GM21786 (cell line): ENCODE results near the gene SPATA13.

ENCODE experiments used
- ATAC-seq: cut with Tn5 transposase; IDR thresholded peaks from one replicate; pipeline ENCODE4 v1.9.1; 2021; ENCODE audit not compliant: unreplicated experiment

SPATA13 gene

DNA sequence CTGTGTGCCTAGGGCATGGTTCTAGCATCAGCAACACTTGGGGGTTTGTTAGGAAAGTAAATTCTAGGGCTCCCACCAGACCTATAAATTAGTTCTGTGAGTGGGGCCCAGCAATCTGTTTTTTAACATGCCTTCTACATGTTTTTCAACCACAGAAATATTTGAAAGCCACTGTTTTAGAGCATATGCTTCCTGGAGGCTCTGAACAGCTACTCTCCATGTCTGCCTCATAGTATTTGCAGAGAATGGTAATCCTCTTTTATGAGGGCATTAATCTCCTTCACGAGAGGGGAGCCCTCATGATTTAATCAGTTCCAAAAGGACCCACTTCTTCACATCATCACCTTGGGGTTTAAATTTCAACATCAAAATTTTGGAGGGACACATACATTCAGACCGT, 6.0 kb downstream of the SPATA13 start:
- no peak for ATAC-seq

DNA sequence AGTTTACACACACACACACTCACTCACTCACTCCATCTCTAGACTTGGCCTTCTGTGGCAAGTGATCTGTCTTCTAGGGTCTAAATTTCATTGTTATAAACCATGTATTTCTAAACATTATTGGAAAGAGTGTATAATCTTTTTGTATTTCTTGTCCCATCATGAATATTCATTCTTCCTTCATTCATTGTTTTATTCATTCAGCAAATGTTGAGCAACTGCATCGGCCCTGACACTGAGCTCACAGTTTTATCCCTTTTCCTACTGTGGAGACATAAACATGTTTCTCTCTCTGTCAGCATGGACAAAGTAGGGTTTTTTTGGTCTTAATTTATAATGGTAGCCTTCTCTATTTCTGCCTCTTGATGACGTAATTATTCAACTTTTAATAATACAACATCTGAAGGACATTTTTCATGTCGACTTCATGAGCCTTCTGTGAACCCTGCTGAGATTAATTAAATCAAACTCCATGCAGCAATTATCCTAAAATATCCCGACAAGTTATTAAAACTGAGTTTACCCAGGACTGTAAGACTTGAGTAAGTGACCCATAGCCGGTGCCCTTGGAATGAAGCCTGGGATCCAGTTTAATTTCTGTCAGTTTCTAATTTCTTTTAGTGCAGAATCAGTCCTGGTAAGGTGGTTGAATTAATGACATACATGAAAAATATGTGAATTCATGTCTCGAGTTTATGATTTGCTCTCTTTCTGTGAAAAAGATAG, 7.3 kb downstream of the SPATA13 start:
- no peak for ATAC-seq

DNA sequence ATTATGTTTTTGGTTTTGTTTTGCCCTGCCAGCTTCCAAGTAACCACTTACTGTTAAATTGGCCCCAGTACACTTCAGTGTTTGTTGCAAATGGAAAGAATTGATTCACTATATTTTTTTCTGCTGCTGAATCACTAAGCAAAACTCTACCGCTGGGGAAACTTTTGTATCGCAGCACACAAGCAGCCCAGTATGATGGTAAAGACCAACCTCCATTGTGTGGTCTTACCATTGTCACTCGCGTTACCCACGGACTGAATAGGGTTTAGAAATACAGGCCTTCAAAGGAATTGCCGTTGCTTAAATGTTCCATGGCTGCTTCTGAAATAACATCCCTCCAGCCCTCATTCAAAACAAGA, 7.9 kb downstream of the SPATA13 start:
- no peak for ATAC-seq

DNA sequence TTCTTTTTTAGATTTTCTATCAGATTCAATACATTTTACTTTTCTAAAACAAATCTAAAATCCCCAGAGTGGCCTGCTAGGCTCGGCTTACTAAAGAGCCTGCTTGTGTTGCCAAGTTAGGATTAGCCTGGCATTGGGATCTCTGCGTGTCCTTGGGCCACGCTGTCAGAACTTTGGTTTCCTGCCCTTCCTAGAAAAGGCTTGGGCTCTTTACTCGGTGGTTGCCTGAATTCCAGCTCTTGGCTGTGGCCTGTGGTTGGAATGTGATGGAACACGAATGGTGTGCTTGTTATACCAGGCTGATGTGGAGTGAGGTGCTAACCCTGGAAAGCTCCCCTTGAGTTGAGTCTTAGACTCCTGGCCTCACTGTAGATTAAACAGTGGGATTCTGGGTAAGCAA, 8.5 kb downstream of the SPATA13 start:
- ATAC-seq: no peak

DNA sequence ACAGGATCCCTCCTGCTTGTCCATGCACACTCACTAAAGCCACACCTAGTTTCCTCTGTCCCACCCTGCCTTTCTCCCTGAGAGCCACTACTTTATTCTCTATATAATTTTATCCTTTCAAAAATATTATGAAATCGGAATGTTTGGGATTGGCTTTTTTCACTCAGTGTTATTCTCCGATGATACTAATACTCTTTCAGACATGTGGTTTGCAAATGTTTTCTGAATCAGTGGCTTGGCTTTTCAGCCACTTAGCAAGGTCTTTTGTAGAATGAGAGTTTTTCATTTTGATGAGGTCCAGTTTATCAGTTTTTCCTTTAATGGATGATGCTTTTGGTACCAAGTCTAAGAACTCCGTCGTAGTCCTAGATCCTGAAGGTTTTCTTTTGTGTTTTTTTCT, 11.6 kb downstream of the SPATA13 start:
- ATAC-seq: no peak

DNA sequence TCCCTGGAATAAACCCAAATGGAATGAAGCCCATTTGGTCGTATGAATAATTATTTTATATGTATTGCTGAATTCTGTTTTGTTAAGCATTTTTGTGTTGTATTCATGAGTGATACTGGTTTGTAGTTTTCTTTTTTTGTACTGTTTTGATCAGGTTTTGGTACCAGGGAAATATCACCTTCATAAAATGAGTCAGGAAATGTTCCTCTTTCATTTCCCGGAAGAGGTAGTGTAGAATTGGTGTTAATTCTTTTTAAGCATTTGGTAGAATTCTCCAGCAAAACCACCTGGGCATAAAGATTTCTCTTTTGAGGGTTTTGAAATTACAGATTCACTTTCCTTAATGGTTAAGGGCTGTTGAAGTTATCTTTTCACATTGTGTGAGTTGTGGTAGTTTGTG, 13.3 kb downstream of the SPATA13 start:
- no peak for ATAC-seq

DNA sequence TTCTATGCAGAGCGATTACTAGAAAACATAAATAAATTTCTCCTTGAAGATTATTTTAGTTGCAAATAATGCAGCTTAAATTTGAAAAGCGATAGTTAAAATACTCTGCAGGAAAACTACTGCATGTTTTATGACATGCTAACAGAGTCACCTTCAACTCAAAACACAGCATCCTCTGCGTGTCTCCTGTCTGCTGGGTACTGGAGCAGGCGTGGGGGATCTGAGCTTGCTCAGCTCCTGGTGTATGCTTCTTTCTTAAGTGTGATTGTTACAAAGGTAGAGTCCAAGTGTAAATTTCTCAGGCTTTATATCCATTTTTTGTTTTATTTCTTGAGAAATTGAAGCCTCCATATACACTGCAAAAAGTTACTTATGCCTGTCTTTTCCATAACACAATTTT, 15.3 kb downstream of the SPATA13 start:
- ATAC-seq: no peak

DNA sequence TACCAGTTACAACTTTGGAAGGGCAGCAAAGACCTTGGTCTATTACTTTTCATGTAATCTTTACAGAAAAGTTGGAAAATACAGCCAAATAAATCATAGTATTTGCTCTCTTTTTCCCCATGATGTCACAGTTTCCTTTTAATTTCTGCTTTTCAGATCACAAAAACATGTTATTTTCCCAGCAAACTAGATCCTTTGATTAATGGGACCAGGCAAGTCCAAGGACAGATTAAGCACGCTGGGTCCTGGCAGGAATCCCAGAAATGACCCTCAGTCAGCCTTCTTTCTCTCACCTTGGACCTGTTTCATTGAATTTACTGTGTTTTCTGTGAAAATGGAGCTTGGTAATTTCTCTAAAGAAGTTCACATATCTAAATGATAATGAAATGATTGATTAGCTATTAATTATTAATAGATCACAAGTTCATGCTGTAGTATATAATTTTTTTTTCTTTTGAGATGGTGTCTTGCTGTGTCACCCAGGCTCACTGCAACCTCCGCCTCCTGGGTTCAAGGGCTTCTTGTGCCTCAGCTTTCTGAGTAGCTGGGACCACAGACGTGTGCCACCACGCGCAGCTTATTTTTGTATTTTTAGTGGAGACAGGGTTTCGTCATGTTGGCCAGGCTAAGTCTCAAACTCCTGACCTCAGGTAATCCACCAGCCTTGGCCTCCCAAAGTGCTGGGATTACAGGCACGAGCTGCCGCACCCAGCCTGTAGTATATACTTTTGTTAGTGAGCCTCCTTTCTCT, 16.0 kb downstream of the SPATA13 start:
- ATAC-seq: no peak

DNA sequence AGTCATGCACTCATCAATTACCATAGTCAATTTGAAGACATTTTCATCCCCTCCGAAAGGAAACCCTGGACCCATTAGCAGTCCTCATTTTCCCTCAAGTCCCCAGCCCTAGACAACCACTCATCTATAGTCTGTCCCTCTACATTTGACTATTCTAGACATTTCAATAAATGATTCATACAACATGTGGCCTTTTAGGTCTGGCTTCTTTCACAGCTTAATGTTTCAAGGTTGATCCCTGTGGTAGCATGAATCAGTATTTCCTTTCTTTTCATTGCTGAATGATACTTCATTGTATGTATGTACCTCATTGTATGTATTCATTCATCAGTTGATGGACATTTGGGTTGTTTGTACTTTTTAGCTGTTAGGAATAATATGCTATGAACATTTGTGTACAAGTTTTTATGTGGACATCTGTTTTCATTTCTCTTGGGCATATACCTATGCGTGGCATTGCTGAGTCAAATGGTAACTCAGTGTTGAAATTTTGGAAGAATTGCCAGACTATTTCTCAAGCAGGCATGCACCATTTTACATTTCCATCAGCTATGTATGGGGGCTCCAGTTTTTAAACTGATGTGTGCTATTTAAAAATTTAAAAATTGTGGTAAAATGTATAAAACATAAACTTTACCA, 18.4 kb downstream of the SPATA13 start:
- no peak for ATAC-seq

DNA sequence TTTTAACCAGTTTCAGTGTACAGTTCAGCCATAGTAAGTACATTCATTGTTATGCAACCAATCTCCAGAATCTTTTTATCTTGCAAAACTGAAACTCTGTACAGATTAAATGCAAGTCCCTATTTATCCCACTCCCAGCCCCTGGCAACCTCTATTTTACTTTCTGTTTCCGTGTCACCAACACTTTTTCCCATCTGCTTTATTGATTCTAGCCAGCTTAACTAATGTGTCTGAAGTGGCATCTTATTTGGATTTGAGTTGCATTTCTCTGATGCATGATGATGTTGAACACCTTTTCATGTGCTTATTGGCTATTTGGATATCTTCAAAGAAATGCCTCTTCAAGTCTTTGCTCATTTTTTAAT, 18.9 kb downstream of the SPATA13 start:
- no peak for ATAC-seq

DNA sequence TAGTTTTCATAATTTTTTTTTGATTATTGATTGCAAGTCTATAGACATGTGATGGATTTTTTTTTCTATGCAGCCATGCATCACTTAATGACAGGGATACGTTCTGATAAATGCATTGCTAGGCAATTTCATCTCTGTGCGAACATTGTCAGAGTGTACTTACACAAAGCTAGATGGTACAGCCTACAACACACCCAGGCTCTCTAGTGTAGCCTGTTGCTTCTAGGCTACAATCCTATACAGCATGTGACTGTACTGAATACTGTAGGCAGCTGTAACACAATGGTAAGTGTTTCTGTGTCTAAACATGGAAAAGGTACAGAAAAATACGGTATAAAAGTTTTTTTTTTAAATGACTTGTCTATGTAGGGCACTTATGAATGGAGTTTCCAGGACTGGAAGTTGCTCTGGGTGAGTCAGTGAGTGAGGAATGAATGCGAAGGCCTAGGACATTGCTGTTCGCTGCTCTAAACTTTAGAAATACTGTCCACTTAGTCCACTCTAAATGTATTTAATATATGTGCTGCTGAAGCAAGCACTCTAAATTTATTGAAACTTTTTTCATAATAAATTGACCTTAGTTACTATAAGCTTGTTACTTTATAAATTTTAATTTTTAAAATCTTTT, 20.3 kb downstream of the SPATA13 start:
- ATAC-seq: no peak

DNA sequence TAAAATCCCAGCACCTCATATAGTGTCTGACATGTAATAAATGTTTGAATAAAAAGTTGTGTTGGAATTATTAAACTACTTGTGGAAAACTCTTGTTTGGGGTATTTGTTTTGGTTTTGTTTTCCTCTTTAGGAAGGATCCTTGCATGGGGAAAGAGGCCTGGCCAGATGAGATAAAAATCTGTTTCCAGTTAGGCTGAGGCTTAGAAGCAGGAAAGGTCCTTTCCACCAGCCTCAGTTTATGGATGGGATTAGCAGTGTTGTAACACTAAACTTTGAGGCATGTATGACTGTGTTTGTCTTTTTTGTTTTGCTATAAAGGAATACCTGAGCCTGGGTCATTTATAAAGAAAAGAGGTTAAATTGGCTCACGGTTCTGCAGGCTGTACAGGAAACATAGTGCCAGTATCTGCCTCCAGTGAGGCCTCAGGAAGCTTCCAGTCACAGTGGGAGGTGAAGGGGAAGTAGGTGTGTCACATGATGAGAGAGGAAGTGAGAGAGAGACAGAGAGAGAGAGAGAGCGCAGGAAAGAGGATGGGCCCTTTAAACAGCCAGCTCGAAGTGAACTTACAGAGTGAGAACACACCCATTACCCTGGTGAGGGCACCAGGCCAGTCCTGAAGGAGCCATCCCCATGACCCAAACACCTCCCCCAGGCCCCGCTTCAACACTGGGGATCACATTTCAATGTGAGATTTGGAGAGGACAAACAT, 21.6 kb downstream of the SPATA13 start:
- ATAC-seq: no peak

DNA sequence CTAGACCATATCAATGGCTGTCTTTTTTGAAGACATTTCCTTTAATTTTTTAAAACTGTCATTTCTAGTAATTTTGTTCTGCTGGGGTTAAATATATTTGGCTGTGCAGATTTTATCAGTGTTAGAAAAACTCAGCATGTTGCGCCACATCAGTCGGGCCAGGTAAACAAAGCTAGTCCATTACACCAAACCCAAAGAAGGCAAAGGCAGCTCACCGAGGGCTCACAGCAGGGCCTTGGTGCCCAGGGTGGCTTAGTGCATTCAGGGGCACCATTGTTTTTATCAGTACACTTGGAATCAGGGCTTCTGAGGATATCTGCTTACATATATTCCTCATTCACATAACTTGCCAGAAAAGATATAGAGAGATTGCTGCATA, 22.2 kb downstream of the SPATA13 start:
- ATAC-seq: no peak

DNA sequence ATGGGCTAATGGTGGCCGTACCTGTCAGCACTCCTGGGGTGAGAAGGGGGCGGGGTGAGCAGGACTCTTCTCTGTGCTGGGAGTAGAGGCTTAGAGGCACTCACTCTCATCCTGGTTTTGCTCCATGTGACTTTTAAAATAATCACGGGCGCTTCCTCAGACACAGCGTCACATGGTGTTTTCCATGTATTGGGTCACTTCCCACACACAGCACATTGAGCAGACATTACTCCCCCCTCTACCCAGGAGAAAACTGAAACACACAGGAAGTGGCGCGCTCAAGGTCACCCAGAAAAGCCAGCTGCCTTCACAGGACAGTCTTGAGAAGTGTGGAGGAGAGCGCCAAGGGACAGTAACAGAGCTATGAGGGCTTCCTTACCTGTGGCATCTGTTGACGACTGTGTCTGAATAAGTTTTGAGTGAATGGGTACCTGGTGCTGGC, 23.2 kb downstream of the SPATA13 start:
- ATAC-seq: no peak

DNA sequence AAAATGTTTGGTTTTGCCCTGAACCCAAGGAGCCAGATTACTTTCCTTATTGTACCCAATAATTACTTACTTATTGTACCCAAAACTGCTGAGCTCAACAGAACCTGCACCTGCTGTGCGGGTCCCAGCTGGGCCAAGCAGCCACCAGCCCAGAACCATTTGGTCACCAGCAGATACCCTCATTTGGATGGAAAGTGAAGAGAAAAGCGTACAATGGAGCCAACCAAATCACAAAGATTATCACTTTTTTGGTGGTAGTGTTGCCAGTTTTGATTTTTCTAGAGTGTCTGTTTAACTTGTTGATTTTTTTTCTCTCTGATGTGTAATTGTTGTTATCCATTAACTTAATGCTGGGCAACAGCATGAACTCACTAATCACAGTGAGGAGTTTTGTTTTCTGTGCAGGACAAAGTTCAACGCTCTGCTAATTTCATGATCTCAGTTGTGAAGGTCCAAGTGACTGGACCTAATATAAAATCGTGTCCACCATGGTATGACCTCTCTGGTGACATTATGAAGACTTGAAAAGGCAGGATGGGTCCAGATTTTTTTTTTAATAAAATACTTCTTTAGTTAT, 23.8 kb downstream of the SPATA13 start:
- no peak for ATAC-seq

DNA sequence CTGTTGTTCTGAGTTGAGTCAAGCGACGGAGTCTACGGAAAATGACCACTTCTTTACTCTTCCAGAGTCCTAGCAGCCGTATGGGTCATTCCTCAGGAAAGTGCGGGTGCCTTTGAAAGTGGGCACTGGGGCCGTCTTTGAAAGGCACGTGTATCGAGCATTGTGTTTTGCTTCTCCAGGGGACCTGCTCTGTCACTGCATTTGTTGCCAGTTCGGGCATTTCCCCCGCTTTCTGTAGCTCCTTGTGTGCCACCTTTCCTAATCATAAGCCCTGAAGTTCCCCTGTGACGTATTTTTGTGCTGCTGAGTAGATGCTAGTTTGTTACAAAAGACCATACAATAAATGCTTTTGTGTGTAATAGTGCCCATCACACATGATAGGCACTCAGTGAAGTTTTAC, 24.4 kb downstream of the SPATA13 start:
- ATAC-seq: no peak

DNA sequence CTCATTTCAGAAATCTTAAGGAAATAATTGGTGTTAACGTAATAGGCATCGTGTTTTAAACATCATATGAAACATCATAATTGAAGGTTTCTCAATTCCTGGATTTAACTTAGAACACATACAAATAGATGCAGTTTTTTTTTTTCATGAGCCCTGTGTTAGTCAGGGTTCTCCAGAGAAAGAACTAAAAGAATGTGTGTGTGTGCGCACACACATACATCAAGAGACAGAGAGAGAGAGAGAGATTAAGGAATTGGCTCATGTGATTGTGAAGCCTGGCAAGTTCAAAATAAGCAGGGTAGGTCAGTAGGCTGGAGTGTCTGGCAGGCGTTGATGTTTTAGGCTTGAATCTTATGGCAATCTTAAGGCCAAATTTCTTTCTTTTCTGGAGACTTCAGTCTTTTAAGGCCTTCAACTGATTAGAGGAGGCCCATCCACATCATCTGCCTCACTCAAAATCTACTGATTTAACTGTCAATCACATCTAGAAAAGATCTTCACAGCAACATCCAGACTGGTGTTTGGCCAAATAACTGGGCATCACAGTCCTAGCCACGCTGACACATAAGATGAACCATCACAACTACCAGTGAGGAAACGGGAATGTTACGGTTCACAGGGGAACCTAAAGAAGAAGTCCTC, 25.2 kb downstream of the SPATA13 start:
- no peak for ATAC-seq

DNA sequence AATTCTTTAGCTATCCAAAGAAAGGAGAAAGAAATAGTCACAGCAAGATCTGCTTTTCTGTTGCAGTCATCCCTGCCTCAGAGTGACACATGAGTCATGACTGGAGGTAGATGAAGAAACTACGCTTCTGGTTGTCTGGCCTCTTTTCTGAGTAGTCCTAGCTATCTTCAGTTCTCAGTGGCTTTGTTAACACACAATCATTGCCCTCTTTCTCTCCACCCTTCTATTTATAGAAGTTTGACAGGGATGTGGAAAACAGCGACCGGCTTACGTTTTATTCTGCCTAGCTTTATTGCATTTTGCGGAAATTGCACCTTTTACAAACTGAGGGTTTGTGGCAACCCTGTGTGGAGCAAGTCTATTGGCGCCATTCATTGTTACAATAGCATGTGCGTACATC, 26.7 kb downstream of the SPATA13 start:
- ATAC-seq: no peak

DNA sequence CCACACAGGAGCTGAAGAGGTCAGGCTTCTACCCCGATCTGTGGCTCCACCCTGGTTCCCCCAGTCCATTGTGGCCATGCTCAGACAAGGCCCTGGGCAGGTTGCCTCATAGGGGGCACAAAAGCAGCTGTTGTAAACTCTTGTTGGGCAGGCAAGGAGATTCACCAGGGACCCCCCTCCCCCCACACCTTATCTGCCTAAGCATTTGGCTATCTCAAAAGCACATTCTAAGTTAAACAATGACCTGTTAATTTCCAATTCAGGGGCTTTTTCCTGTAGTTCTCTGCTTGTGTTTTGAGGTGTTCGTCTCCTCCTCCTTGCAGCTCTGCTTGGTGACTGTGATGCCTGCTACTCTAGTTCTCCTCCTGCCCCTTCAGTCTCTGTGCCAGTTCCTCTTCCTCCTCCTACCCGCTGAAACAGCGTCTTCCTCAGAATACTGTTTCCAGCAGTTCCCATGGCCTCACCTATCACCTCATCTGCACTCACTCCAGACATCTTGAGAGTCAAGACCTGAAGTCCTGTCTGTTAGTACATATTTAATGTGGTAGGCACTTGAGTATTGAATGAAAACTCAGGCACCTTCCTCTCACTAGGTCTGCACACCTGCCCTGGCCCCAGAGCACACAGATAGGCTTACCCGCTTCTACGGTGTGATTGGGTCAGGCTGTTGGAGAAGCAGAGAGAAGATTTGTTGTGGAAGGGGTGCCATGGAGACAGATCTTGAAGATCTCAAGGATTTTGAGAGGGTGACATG, 31.7 kb downstream of the SPATA13 start:
- no peak for ATAC-seq

DNA sequence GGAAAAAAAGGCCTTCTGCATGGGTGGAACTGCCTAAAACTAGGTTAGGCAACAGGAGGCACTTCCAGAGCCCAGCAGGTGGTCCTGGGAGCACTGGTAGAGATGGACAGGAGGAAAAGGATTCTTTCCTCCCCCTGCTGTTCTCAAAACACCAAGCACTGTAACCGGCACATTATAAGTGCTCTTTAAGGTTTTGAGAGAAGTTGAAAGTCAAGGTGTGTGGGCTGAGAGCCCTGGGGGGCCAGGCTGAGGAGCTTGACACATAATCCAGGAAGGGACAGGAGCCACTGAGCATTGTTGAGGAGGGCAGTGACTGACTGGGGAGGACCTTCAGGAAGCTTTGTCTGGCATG, 32.3 kb downstream of the SPATA13 start:
- ATAC-seq: no peak
